Activated T-helper 1 cell treated with anti-CD3 and anti-CD28 coated beads, Interleukin-12 subunit alpha, Interleukin-12 subunit beta, Interleukin-2, Interleukin-4 antibody, amounts not matched to agents 30 ng/mL and 10 ng/mL and 1 ng/mL, durations not matched to agents 14 hours and 24 hours and 36 hours (primary cell): Measurements from ENCODE around the gene LGR6. TPM values are rescaled to one million over a fixed set of nuclear protein-coding genes. Genes with fewer than 3 reads are reported as not detected.

Source experiments
- DNase-seq: peaks from one replicate; pipeline ENCODE4 v3.0.0; 2021; ENCODE audit warnings: low spot score
- H3K27ac Mint-ChIP-seq: one replicate; pipeline ENCODE4 v1.8.0; 2021; ENCODE audit warnings: mild to moderate bottlenecking, mixed read lengths
- H3K27me3 Mint-ChIP-seq: one replicate; pipeline ENCODE4 v1.8.0; 2022; ENCODE audit warnings: mild to moderate bottlenecking, moderate library complexity, mixed read lengths; ENCODE audit not compliant: insufficient read depth
- H3K36me3 Mint-ChIP-seq: one replicate; pipeline ENCODE4 v1.8.0; 2021; ENCODE audit warnings: low read depth, mixed read lengths
- H3K4me1 Mint-ChIP-seq: one replicate; pipeline ENCODE4 v1.8.0; 2021; ENCODE audit warnings: low read depth, mixed read lengths
- H3K4me3 Mint-ChIP-seq: one replicate; pipeline ENCODE4 v1.8.0; 2021; ENCODE audit warnings: mild to moderate bottlenecking, moderate library complexity, mixed read lengths
- H3K9me3 Mint-ChIP-seq: one replicate; pipeline ENCODE4 v1.8.0; 2021; ENCODE audit warnings: mixed read lengths
- intact Hi-C: fragments of 100-400 bp; cut with micrococcal nuclease; formaldehyde crosslinking; loops from one replicate; pipeline ENCODE4 v1.15.1; 2024
- total RNA-seq: library from RNA; stranded (reverse); gene quantifications from 2 replicates; pipeline ENCODE4 v1.2.3, GENCODE V29; 2022

The LGR6 gene
- total RNA-seq, 1 donor from 2014 or later, result not detected

- H3K9me3 Mint-ChIP-seq, result no peaks in the 10 kb centered on the region
- H3K4me1 Mint-ChIP-seq, result no peaks in the 10 kb centered on the region
- no peak overlapping the region for H3K27ac Mint-ChIP-seq
- intact Hi-C loops, result no loop called here
- H3K27me3 Mint-ChIP-seq, result peaks cover 47% of the 10 kb centered on the region
- no peak for DNase-seq
- H3K4me3 Mint-ChIP-seq, result no peak overlapping the region
- H3K36me3 Mint-ChIP-seq, result no peaks in the 10 kb centered on the region
Observed at GRCh38 chr1:202215472-202216130, 22.0 kb downstream of the LGR6 start.

DNA sequence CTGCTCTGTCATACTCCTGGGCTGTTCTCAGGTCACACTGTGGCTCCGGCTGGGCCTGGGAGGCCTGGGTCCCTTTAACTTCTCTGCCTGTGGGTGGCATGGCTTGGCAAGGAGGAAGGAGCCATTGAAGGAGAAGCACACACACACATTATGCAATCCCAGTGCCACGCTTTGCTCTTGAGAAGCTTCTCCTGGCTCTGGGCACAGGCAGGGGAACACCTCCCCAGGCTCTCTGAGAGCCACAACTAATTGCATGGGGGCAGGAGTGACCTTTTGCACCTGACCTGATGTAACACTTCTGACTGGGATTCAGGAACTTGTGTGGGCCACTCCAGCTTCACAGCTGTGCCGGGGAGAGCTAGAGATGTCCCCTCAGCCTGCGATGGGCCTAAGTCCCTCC, 23.1 kb downstream of the LGR6 start:
- H3K4me1 Mint-ChIP-seq, result no peaks in the 10 kb centered on the region
- no peaks in the 10 kb centered on the region for H3K9me3 Mint-ChIP-seq
- H3K27ac Mint-ChIP-seq, result no peak overlapping the region
- no peak overlapping the region for H3K4me3 Mint-ChIP-seq
- H3K27me3 Mint-ChIP-seq, result peaks cover 45% of the 10 kb centered on the region
- H3K36me3 Mint-ChIP-seq, result no peaks in the 10 kb centered on the region
- no peak for DNase-seq
- intact Hi-C loops, result no loop called here

DNA sequence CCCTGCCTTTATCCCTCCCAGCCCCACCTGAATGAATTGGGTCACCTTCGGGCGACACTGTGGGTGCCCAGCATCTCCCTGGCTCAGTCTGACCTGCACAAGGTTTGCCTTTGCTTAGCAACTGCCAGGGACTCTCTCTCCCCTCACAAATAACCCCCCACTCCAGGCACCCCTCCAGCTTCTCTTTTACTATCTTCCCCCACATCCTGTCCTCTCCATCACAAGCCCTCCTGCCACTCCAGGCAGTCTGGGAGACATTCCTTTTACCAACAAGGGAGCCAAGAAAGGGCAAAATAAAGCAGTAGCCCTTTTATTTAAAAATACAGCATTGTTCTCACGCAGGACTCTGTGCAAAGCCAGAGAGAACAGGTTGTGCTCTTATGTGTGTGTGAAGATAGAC, 23.9 kb downstream of the LGR6 start:
- no peak overlapping the region for H3K4me3 Mint-ChIP-seq
- H3K4me1 Mint-ChIP-seq, result no peaks in the 10 kb centered on the region
- no peaks in the 10 kb centered on the region for H3K9me3 Mint-ChIP-seq
- no peak for DNase-seq
- H3K27ac Mint-ChIP-seq, result no peak overlapping the region
- H3K27me3 Mint-ChIP-seq, result peaks cover 38% of the 10 kb centered on the region
- H3K36me3 Mint-ChIP-seq, result no peaks in the 10 kb centered on the region
- intact Hi-C loops, result no loop called here

- Mint-ChIP-seq H3K4me3 (no peak overlapping the region), H3K4me1 (no peaks in the 10 kb centered on the region), H3K27me3 (peaks cover 33% of the 10 kb centered on the region), H3K27ac (no peak overlapping the region), H3K9me3 (no peaks in the 10 kb centered on the region), H3K36me3 (no peaks in the 10 kb centered on the region)
- no peak for DNase-seq
- intact Hi-C loops, result no loop called here
Observed at GRCh38 chr1:202217951-202218350, 24.4 kb downstream of the LGR6 start.

GRCh38 chr1:202220733-202221132, 27.1 kb downstream of the LGR6 start:
- H3K4me1 Mint-ChIP-seq, result no peaks in the 10 kb centered on the region
- H3K4me3 Mint-ChIP-seq, result no peak overlapping the region
- H3K9me3 Mint-ChIP-seq, result no peaks in the 10 kb centered on the region
- intact Hi-C loops, result no loop called here
- no peak for DNase-seq
- no peaks in the 10 kb centered on the region for H3K36me3 Mint-ChIP-seq
- H3K27me3 Mint-ChIP-seq, result peaks cover 17% of the 10 kb centered on the region
- H3K27ac Mint-ChIP-seq, result no peak overlapping the region

GRCh38 chr1:202221911-202222909, 28.6 kb downstream of the LGR6 start:
- intact Hi-C loops, result no loop called here
- H3K9me3 Mint-ChIP-seq, result no peaks in the 10 kb centered on the region
- DNase-seq, result no peak
- no peaks in the 10 kb centered on the region for H3K36me3 Mint-ChIP-seq
- peaks cover 16% of the 10 kb centered on the region for H3K27me3 Mint-ChIP-seq
- H3K4me1 Mint-ChIP-seq, result peaks cover under 1% of the 10 kb centered on the region
- H3K4me3 Mint-ChIP-seq, result no peak overlapping the region
- no peak overlapping the region for H3K27ac Mint-ChIP-seq

- peaks cover 15% of the 10 kb centered on the region for H3K27me3 Mint-ChIP-seq
- H3K27ac Mint-ChIP-seq, result no peak overlapping the region
- no peaks in the 10 kb centered on the region for H3K9me3 Mint-ChIP-seq
- no peaks in the 10 kb centered on the region for H3K36me3 Mint-ChIP-seq
- intact Hi-C loops, result no loop called here
- no peak for DNase-seq
- no peak overlapping the region for H3K4me3 Mint-ChIP-seq
- H3K4me1 Mint-ChIP-seq, result peaks cover 11% of the 10 kb centered on the region
Observed at GRCh38 chr1:202223121-202223860, 29.7 kb downstream of the LGR6 start.

- no peaks in the 10 kb centered on the region for H3K9me3 Mint-ChIP-seq
- no peaks in the 10 kb centered on the region for H3K36me3 Mint-ChIP-seq
- H3K27me3 Mint-ChIP-seq, result peaks cover 14% of the 10 kb centered on the region
- no peak overlapping the region for H3K27ac Mint-ChIP-seq
- DNase-seq, result no peak
- peaks cover 22% of the 10 kb centered on the region for H3K4me1 Mint-ChIP-seq
- intact Hi-C loops, result no loop called here
- no peak overlapping the region for H3K4me3 Mint-ChIP-seq
Observed at GRCh38 chr1:202224453-202224852, 30.9 kb downstream of the LGR6 start.

DNA sequence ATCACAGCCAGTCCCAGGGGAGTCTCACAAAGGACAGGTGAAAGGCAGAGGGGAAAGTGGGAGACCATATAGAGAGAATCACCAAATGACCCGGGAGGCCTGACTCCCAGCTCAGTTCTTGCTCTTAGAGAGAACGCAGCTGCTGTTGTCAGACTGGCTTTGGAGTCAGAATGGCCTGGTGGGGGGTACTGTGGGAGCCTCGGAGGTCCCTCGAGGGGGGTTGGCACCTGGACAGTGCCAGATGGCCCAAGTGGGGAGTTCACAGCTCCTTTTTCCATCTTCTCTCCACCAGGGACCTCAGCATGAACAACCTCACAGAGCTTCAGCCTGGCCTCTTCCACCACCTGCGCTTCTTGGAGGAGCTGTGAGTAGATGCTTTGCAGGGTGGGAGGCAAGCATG, 31.5 kb downstream of the LGR6 start:
- H3K4me1 Mint-ChIP-seq, result peaks cover 22% of the 10 kb centered on the region
- no peak overlapping the region for H3K27ac Mint-ChIP-seq
- DNase-seq, result no peak
- no peaks in the 10 kb centered on the region for H3K36me3 Mint-ChIP-seq
- intact Hi-C loops, result no loop called here
- no peaks in the 10 kb centered on the region for H3K9me3 Mint-ChIP-seq
- H3K27me3 Mint-ChIP-seq, result peaks cover 14% of the 10 kb centered on the region
- H3K4me3 Mint-ChIP-seq, result no peak overlapping the region

- Mint-ChIP-seq H3K27me3 (peaks cover 11% of the 10 kb centered on the region), H3K4me1 (peaks cover 22% of the 10 kb centered on the region), H3K4me3 (no peak overlapping the region), H3K36me3 (no peaks in the 10 kb centered on the region), H3K9me3 (no peaks in the 10 kb centered on the region), H3K27ac (no peak overlapping the region)
- no peak for DNase-seq
- intact Hi-C loops, result no loop called here
Observed at GRCh38 chr1:202227053-202227672, 33.6 kb downstream of the LGR6 start.

GRCh38 chr1:202227997-202228401, 34.4 kb downstream of the LGR6 start:
- no peak overlapping the region for H3K4me3 Mint-ChIP-seq
- H3K9me3 Mint-ChIP-seq, result no peaks in the 10 kb centered on the region
- H3K27ac Mint-ChIP-seq, result no peak overlapping the region
- intact Hi-C loops, result no loop called here
- H3K36me3 Mint-ChIP-seq, result no peaks in the 10 kb centered on the region
- H3K4me1 Mint-ChIP-seq, result peaks cover 22% of the 10 kb centered on the region
- H3K27me3 Mint-ChIP-seq, result peaks cover 10% of the 10 kb centered on the region
- DNase-seq, result no peak

GRCh38 chr1:202228484-202229122, 35.0 kb downstream of the LGR6 start:
- peaks cover 7% of the 10 kb centered on the region for H3K27me3 Mint-ChIP-seq
- H3K4me1 Mint-ChIP-seq, result peaks cover 22% of the 10 kb centered on the region
- H3K36me3 Mint-ChIP-seq, result no peaks in the 10 kb centered on the region
- intact Hi-C loops, result no loop called here
- no peak overlapping the region for H3K27ac Mint-ChIP-seq
- no peaks in the 10 kb centered on the region for H3K9me3 Mint-ChIP-seq
- DNase-seq, result no peak
- H3K4me3 Mint-ChIP-seq, result no peak overlapping the region
